Esophagus squamous epithelium (tissue), 4 donors: Measurements from ENCODE around the gene MXI1.

Source experiments
- CTCF ChIP-seq, 6 experiments: fragments of 450-650 bp in 4 of 6; fragments of 200-600 bp in 2 of 6; sonication (generic) in 2 of 6; IDR thresholded peaks; one replicate each; pipeline ENCODE4 v1.5.1; 2016 to 2019; ENCODE audit warnings: antibody characterized with exemption in 6 of 6, mild to moderate bottlenecking in 4 of 6, moderate library complexity in 4 of 6
- POLR2A ChIP-seq, 4 donors: fragments of 450-650 bp; IDR thresholded peaks; one replicate each; pipeline ENCODE4 v1.6.1; 2017; ENCODE audit warnings: antibody characterized with exemption in 4 of 4, mild to moderate bottlenecking in 4 of 4, moderate library complexity in 3 of 4

DNA sequence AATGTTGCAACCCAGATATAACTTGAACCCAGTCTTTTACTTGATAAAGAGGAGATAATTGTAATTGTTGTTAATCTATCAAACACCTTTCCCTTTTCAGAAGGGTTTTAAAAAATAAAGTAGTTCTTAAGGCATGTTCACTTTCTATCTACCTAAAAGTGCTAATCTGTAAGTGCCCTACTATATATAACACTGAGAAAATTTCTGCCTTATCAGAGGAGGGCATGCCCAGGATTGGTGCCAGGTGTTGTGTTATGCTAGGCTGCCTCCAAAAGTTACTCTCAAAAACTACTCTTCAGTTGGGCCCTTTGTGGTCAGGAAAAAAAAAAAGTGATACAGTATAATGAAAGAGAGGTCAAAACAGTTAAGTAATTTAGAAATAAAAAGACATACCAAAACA lies 61.0 kb downstream of the MXI1 start:
- no peak for TF ChIP-seq CTCF (IDR thresholded peaks at IDR 0.05)
- TF ChIP-seq POLR2A (IDR thresholded peaks at IDR 0.05), result no peak
